ENCODE measurements around the gene SGMS1. TPM values are rescaled to one million over a fixed set of nuclear protein-coding genes. Genes with fewer than 3 reads are reported as not detected.

SGMS1 gene
- total and polyA plus RNA-seq, 2 donors (not counting 1 experiment from before 2014, with no cell fraction given), result 39.9 to 82.1 TPM

DNA sequence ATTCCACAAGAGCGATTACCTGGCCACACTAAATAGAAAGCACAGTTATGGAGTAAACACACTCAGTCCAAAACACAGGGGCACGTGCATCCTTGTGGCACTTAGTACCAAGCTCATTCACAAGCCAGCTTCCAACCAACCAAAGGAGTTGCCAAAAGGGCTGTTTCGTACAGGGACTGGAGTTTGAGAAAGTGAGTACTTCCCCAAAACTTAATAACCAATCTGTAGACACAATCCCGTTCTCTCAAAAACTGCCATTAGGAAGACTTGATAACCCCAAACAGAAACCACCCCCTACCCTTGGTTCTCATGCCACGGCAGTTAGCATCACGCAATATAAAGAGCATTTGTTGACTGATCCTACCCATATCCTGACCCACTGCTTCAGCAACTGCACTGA lies 206.3 kb downstream of the SGMS1 start:
- Histone ChIP-seq H3K27me3 (ENCODE audit: control insufficient read depth, insufficient read depth, low read length) (no peaks in the 10 kb centered on the region), H3K9me3 (ENCODE audit: control insufficient read depth, insufficient read depth, low read depth, low read length) (no peaks in the 10 kb centered on the region), H3K27ac (ENCODE audit: insufficient read depth, low read length) (peak overlapping the region; percentile 90), H3K4me1 (ENCODE audit: control insufficient read depth, extremely low read depth, insufficient read depth, low read length) (peaks cover 8% of the 10 kb centered on the region), H3K79me2 (ENCODE audit: control insufficient read depth, insufficient read depth, low read length) (peaks cover 49% of the 10 kb centered on the region), H3K9ac (ENCODE audit: insufficient read depth, low read length) (peak overlapping the region; percentile 84), H2AFZ (ENCODE audit: low read length) (peak overlapping the region; percentile 75), H3K4me2 (ENCODE audit: extremely low read depth, insufficient read depth, low read length) (peak overlapping the region; percentile 88), H3K36me3 (ENCODE audit: control insufficient read depth, insufficient read depth, low read length) (no peaks in the 10 kb centered on the region), H4K20me1 (ENCODE audit: control insufficient read depth, extremely low read depth, insufficient read depth, low read length) (no peaks in the 10 kb centered on the region), H3K4me3 (replicated peaks in 1 of 4; ENCODE audit: control extremely low read depth in 1 of 4, insufficient read depth in 1 of 4, low read depth in 3 of 4, low read length in 4 of 4) (peak overlapping the region; percentile 73 to 99 (median 99))
- no peak for DNase-seq (ENCODE audit: low read depth in 2 of 2)
- TF ChIP-seq EZH2 (IDR thresholded peaks at IDR 0.05; ENCODE audit: low read length, missing control alignments), result no peak
- no peak for TF ChIP-seq CTCF (conservative IDR thresholded peaks at IDR 0.05 in 1 of 2, IDR thresholded peaks at IDR 0.05 in 1 of 2; ENCODE audit: low read depth in 1 of 2, low read length in 2 of 2)

DNA sequence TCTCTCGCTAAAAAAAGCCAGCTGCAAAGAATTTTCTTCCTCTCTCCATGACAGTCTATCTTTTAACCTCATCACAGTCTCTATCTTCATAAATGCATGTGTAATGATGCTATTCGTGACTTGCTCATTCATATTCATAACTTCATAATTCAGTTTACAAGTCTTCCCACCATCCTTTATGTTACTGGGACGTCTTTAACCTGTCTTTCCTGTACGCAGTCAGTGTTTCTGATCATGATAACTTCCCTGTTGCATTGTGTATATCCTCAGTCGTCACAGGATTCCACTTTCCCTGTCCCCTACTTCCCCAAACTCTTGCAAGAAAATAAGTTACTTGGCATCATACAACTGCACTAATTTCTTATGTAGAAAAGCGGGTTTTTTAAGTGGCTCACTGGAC lies 206.9 kb downstream of the SGMS1 start:
- H3K9ac ChIP-seq (ENCODE audit: insufficient read depth, low read length), result no peak overlapping the region
- H3K27me3 ChIP-seq (ENCODE audit: control insufficient read depth, insufficient read depth, low read length), result no peaks in the 10 kb centered on the region
- H3K4me1 ChIP-seq (ENCODE audit: control insufficient read depth, extremely low read depth, insufficient read depth, low read length), result peaks cover 8% of the 10 kb centered on the region
- H3K79me2 ChIP-seq (ENCODE audit: control insufficient read depth, insufficient read depth, low read length), result peaks cover 55% of the 10 kb centered on the region
- peak overlapping the region; percentile 73 to 99 (median 99) for H3K4me3 ChIP-seq (replicated peaks in 1 of 4; ENCODE audit: control extremely low read depth in 1 of 4, insufficient read depth in 1 of 4, low read depth in 3 of 4, low read length in 4 of 4)
- no peaks in the 10 kb centered on the region for H3K36me3 ChIP-seq (ENCODE audit: control insufficient read depth, insufficient read depth, low read length)
- H4K20me1 ChIP-seq (ENCODE audit: control insufficient read depth, extremely low read depth, insufficient read depth, low read length), result no peaks in the 10 kb centered on the region
- H3K27ac ChIP-seq (ENCODE audit: insufficient read depth, low read length), result no peak overlapping the region
- TF ChIP-seq EZH2 (IDR thresholded peaks at IDR 0.05; ENCODE audit: low read length, missing control alignments), result no peak
- no peak for TF ChIP-seq CTCF (conservative IDR thresholded peaks at IDR 0.05 in 1 of 2, IDR thresholded peaks at IDR 0.05 in 1 of 2; ENCODE audit: low read depth in 1 of 2, low read length in 2 of 2)
- H2AFZ ChIP-seq (ENCODE audit: low read length), result no peak overlapping the region
- DNase-seq (ENCODE audit: low read depth in 2 of 2), result no peak
- H3K9me3 ChIP-seq (ENCODE audit: control insufficient read depth, insufficient read depth, low read depth, low read length), result no peaks in the 10 kb centered on the region
- peak overlapping the region; percentile 88 for H3K4me2 ChIP-seq (ENCODE audit: extremely low read depth, insufficient read depth, low read length)

GRCh38 chr10:50416181-50416824 lies 207.5 kb downstream of the SGMS1 start:
- Histone ChIP-seq H3K36me3 (ENCODE audit: control insufficient read depth, insufficient read depth, low read length) (no peaks in the 10 kb centered on the region), H3K4me3 (replicated peaks in 1 of 4; ENCODE audit: control extremely low read depth in 1 of 4, insufficient read depth in 1 of 4, low read depth in 3 of 4, low read length in 4 of 4) (peak overlapping the region; percentile 8 to 99 (median 46)), H3K27ac (ENCODE audit: insufficient read depth, low read length) (no peak overlapping the region), H4K20me1 (ENCODE audit: control insufficient read depth, extremely low read depth, insufficient read depth, low read length) (no peaks in the 10 kb centered on the region), H3K4me1 (ENCODE audit: control insufficient read depth, extremely low read depth, insufficient read depth, low read length) (peaks cover 9% of the 10 kb centered on the region), H3K79me2 (ENCODE audit: control insufficient read depth, insufficient read depth, low read length) (peaks cover 59% of the 10 kb centered on the region), H3K4me2 (ENCODE audit: extremely low read depth, insufficient read depth, low read length) (peak overlapping the region; percentile 88), H3K9ac (ENCODE audit: insufficient read depth, low read length) (no peak overlapping the region), H2AFZ (ENCODE audit: low read length) (no peak overlapping the region), H3K9me3 (ENCODE audit: control insufficient read depth, insufficient read depth, low read depth, low read length) (no peaks in the 10 kb centered on the region), H3K27me3 (ENCODE audit: control insufficient read depth, insufficient read depth, low read length) (no peaks in the 10 kb centered on the region)
- no peak for DNase-seq (ENCODE audit: low read depth in 2 of 2)
- no peak for TF ChIP-seq CTCF (conservative IDR thresholded peaks at IDR 0.05 in 1 of 2, IDR thresholded peaks at IDR 0.05 in 1 of 2; ENCODE audit: low read depth in 1 of 2, low read length in 2 of 2)
- no peak for TF ChIP-seq EZH2 (IDR thresholded peaks at IDR 0.05; ENCODE audit: low read length, missing control alignments)
